Gastrocnemius medialis (tissue), 4 donors: Measurements from ENCODE around the gene SIK3. TPM values are rescaled to one million over a fixed set of nuclear protein-coding genes. Genes with fewer than 3 reads are reported as not detected.
A peak's percentile ranks its signal among the peaks of the same experiment; 100 is the strongest.

ENCODE experiments used
- ATAC-seq, 2 donors: fragments of 150-250 bp; one replicate each; pipeline ENCODE4 v1.9.1; 2016
- DNase-seq, 2 donors: peaks; one replicate each; pipeline ENCODE4 v3.0.0-alpha.2; 2019
- H3K27ac ChIP-seq, 4 donors: fragments of 200-600 bp; sonication (generic); 1 replicate in 1 of 4; 2 replicates in 3 of 4; pipeline ENCODE4 v1.5.1; 2016 to 2018; ENCODE audit warnings: mild to moderate bottlenecking in 2 of 4, moderate library complexity in 1 of 4
- H3K27me3 ChIP-seq, 3 donors: fragments of 200-600 bp; sonication (generic) in 2 of 3; 1 replicate in 1 of 3; 2 replicates in 2 of 3; pipeline versions ENCODE4 v1.5.1 to v1.6.0; 2016 to 2019; ENCODE audit warnings: mild to moderate bottlenecking in 1 of 3, moderate library complexity in 1 of 3
- H3K36me3 ChIP-seq, 2 donors: fragments of 200-600 bp; sonication (generic) in 1 of 2; one replicate each; pipeline ENCODE4 v1.5.1; 2017 to 2018
- H3K4me1 ChIP-seq, 2 donors: fragments of 200-600 bp; sonication (generic) in 1 of 2; one replicate each; pipeline ENCODE4 v1.5.1; 2016 to 2017; ENCODE audit warnings: mild to moderate bottlenecking in 2 of 2
- H3K4me3 ChIP-seq, 4 donors: fragments of 200-600 bp; sonication (generic) in 3 of 4; 1 replicate in 1 of 4; 2 replicates in 3 of 4; pipeline ENCODE4 v1.5.1; 2016 to 2019; ENCODE audit warnings: mild to moderate bottlenecking in 2 of 4
- H3K9me3 ChIP-seq, 3 donors: fragments of 200-600 bp; sonication (generic) in 2 of 3; 1 replicate in 1 of 3; 2 replicates in 2 of 3; pipeline ENCODE4 v1.5.1; 2016 to 2019
- CTCF ChIP-seq, 5 experiments: fragments of 450-650 bp in 3 of 5; fragments of 200-600 bp in 2 of 5; sonication (generic) in 2 of 5; IDR thresholded peaks in 4 of 5; conservative IDR thresholded peaks in 1 of 5; 1 replicate in 4 of 5; 2 replicates in 1 of 5; pipeline ENCODE4 v1.5.1; 2016 to 2019; ENCODE audit warnings: antibody characterized with exemption in 5 of 5, mild to moderate bottlenecking in 3 of 5, moderate library complexity in 3 of 5
- POLR2A ChIP-seq, 2 donors: fragments of 450-650 bp; IDR thresholded peaks; one replicate each; pipeline ENCODE4 v1.6.1; 2017; ENCODE audit warnings: antibody characterized with exemption in 2 of 2, mild to moderate bottlenecking in 2 of 2, moderate library complexity in 2 of 2
- in situ Hi-C, 4 donors: fragments of 200-750 bp; cut with MboI; loops; one replicate each; pipeline versions ENCODE4 v1.15.0 to v1.8.0; 2017; ENCODE audit warnings: low sequenced_read_pairs in 4 of 4
- intact Hi-C: fragments of 100-400 bp; cut with DNase I; formaldehyde crosslinking; loops from one replicate; pipeline ENCODE4 v1.15.1; 2023; ENCODE audit warnings: low total_unique reads
- total RNA-seq, 4 donors: library from RNA; depleted of rRNA; stranded (reverse); fragments of >200 nt; gene quantifications; one replicate each; pipeline versions ENCODE4 v1.1.0 to v1.2.3, GENCODE V29; 2016

SIK3 gene
- total RNA-seq, 4 donors from 2014 or later, result 34.4 to 42.4 (median 37.2) TPM

GRCh38 chr11:116855413-116855812, 242.8 kb downstream of the SIK3 start:
- H3K27me3 ChIP-seq, result no peaks in the 10 kb centered on the region
- DNase-seq (no peak), ATAC-seq (no peak)
- peaks cover 0 to 29% of the 10 kb centered on the region in 2 donors for H3K36me3 ChIP-seq
- intact Hi-C loops, result no loop called here
- in situ Hi-C loops, result no loop called here
- H3K4me3 ChIP-seq, result no peak overlapping the region
- peaks cover 13 to 14% of the 10 kb centered on the region in 2 donors for H3K4me1 ChIP-seq
- TF ChIP-seq CTCF (IDR thresholded peaks at IDR 0.05 in 4 of 5, conservative IDR thresholded peaks at IDR 0.05 in 1 of 5), result no peak
- TF ChIP-seq POLR2A (IDR thresholded peaks at IDR 0.05), result no peak
- H3K27ac ChIP-seq, result no peak overlapping the region
- H3K9me3 ChIP-seq, result no peaks in the 10 kb centered on the region

- Histone ChIP-seq H3K4me3 (no peak overlapping the region), H3K4me1 (peaks cover 13 to 14% of the 10 kb centered on the region in 2 donors), H3K27ac (no peak overlapping the region), H3K9me3 (no peaks in the 10 kb centered on the region), H3K27me3 (no peaks in the 10 kb centered on the region), H3K36me3 (peaks cover 0 to 20% of the 10 kb centered on the region in 2 donors)
- DNase-seq (no peak), ATAC-seq (peak in 1 of 2 donors; percentile 21)
- intact Hi-C loops (no loop called here), in situ Hi-C loops (no loop called here)
- TF ChIP-seq CTCF (IDR thresholded peaks at IDR 0.05 in 4 of 5, conservative IDR thresholded peaks at IDR 0.05 in 1 of 5), result no peak
- no peak for TF ChIP-seq POLR2A (IDR thresholded peaks at IDR 0.05)
Measured at GRCh38 chr11:116853461-116854073, 244.7 kb downstream of the SIK3 start.

GRCh38 chr11:116852261-116853031, 245.8 kb downstream of the SIK3 start:
- Histone ChIP-seq H3K27ac (no peak overlapping the region), H3K36me3 (peaks cover 0 to 20% of the 10 kb centered on the region in 2 donors)
- intact Hi-C loops, result no loop called here

GRCh38 chr11:116851626-116852025, 246.6 kb downstream of the SIK3 start:
- no peaks in the 10 kb centered on the region for H3K27me3 ChIP-seq
- intact Hi-C loops (no loop called here), in situ Hi-C loops (no loop called here)
- H3K4me1 ChIP-seq, result peaks cover 13 to 14% of the 10 kb centered on the region in 2 donors
- H3K27ac ChIP-seq, result no peak overlapping the region
- H3K9me3 ChIP-seq, result no peaks in the 10 kb centered on the region
- no peak overlapping the region for H3K4me3 ChIP-seq
- no peak for TF ChIP-seq POLR2A (IDR thresholded peaks at IDR 0.05)
- TF ChIP-seq CTCF (IDR thresholded peaks at IDR 0.05 in 4 of 5, conservative IDR thresholded peaks at IDR 0.05 in 1 of 5), result no peak
- DNase-seq (no peak), ATAC-seq (no peak)
- H3K36me3 ChIP-seq, result peaks cover 0 to 28% of the 10 kb centered on the region in 2 donors

More at GRCh38 chr11:116852261-116853031, 245.8 kb downstream of the SIK3 start:
- Histone ChIP-seq H3K9me3 (no peaks in the 10 kb centered on the region), H3K4me1 (peaks cover 13 to 14% of the 10 kb centered on the region in 2 donors), H3K27me3 (no peaks in the 10 kb centered on the region), H3K4me3 (no peak overlapping the region)
- DNase-seq (no peak), ATAC-seq (peak in 1 of 2 donors; percentile 33)
- no peak for TF ChIP-seq CTCF (IDR thresholded peaks at IDR 0.05 in 4 of 5, conservative IDR thresholded peaks at IDR 0.05 in 1 of 5)
- no peak for TF ChIP-seq POLR2A (IDR thresholded peaks at IDR 0.05)
- in situ Hi-C loops, result no loop called here
